CD14-positive monocyte (primary cell): ENCODE measurements around the gene MGLL. TPM values are rescaled to one million over a fixed set of nuclear protein-coding genes. Genes with fewer than 3 reads are reported as not detected.

Source experiments
- DNase-seq, 3 donors: peaks; one replicate each; pipeline ENCODE4 v3.0.0-alpha.2; 2011 to 2022
- H2AFZ ChIP-seq: 2 replicates; pipeline ENCODE4 v1.6.0; 2012; ENCODE audit warnings: mild to moderate bottlenecking, low read depth, low read length, inconsistent platforms; ENCODE audit not compliant: insufficient read depth, poor library complexity, severe bottlenecking
- H3K27ac ChIP-seq, 2 donors: 1 replicate in 1 of 2; 2 replicates in 1 of 2; pipeline ENCODE4 v1.5.1; 2012 to 2013; ENCODE audit warnings: low read length in 2 of 2, control low read depth in 1 of 2, inconsistent platforms in 1 of 2, low read depth in 1 of 2, mild to moderate bottlenecking in 1 of 2
- H3K27me3 ChIP-seq, 2 donors: one replicate each; pipeline versions ENCODE4 v1.6.0 to v1.6.1; 2011 to 2013; ENCODE audit warnings: low read length in 2 of 2; ENCODE audit not compliant: control insufficient read depth in 2 of 2, insufficient read depth in 2 of 2
- H3K36me3 ChIP-seq, 2 donors: replicated peaks in 1 of 2; 1 replicate in 1 of 2; 2 replicates in 1 of 2; pipeline versions ENCODE4 v1.5.1 to v1.6.1; 2012 to 2013; ENCODE audit warnings: low read length in 2 of 2, control low read depth in 1 of 2, inconsistent platforms in 1 of 2, mild to moderate bottlenecking in 1 of 2; ENCODE audit not compliant: insufficient read depth in 2 of 2, control insufficient read depth in 1 of 2
- H3K4me1 ChIP-seq, 2 donors: 1 replicate in 1 of 2; 2 replicates in 1 of 2; pipeline versions ENCODE4 v1.5.1 to v1.6.1; 2012 to 2013; ENCODE audit warnings: low read length in 2 of 2, control low read depth in 1 of 2, inconsistent platforms in 1 of 2, mild to moderate bottlenecking in 1 of 2, moderate library complexity in 1 of 2; ENCODE audit not compliant: insufficient read depth in 2 of 2, control insufficient read depth in 1 of 2
- H3K4me2 ChIP-seq: replicated peaks from 2 replicates; pipeline ENCODE3; 2012; ENCODE audit warnings: low read length, moderate library complexity, mild to moderate bottlenecking; ENCODE audit not compliant: poor library complexity, severe bottlenecking; ENCODE audit errors: extremely low read depth
- H3K4me3 ChIP-seq, 3 experiments: fragments of 200-600 bp in 1 of 3; sonication (generic) in 1 of 3; replicated peaks in 1 of 3; 1 replicate in 2 of 3; 2 replicates in 1 of 3; pipeline ENCODE4 v1.5.1; 2011 to 2013; ENCODE audit warnings: low read length in 3 of 3, mild to moderate bottlenecking in 3 of 3, control low read depth in 2 of 3, low read depth in 2 of 3, inconsistent platforms in 1 of 3, moderate library complexity in 1 of 3
- H3K79me2 ChIP-seq: 2 replicates; pipeline ENCODE4 v1.6.0; 2012; ENCODE audit warnings: mild to moderate bottlenecking, control low read depth, inconsistent platforms, low read length, moderate library complexity; ENCODE audit not compliant: insufficient read depth
- H3K9ac ChIP-seq: 2 replicates; pipeline ENCODE4 v1.6.0; 2017; ENCODE audit warnings: low read length, mild to moderate bottlenecking; ENCODE audit not compliant: insufficient read depth, poor library complexity, severe bottlenecking
- H3K9me3 ChIP-seq, 2 donors: replicated peaks in 1 of 2; 1 replicate in 1 of 2; 2 replicates in 1 of 2; pipeline versions ENCODE4 v1.5.1 to v1.6.1; 2012 to 2013; ENCODE audit warnings: low read length in 2 of 2, control low read depth in 1 of 2; ENCODE audit not compliant: control insufficient read depth in 1 of 2, insufficient read depth in 1 of 2
- H4K20me1 ChIP-seq: 2 replicates; pipeline ENCODE4 v1.6.0; 2012; ENCODE audit warnings: mild to moderate bottlenecking, low read length, control low read depth, moderate library complexity; ENCODE audit not compliant: insufficient read depth
- H3K27ac Mint-ChIP-seq, 7 donors: one replicate each; pipeline ENCODE4 v1.8.0; 2020; ENCODE audit warnings: mild to moderate bottlenecking in 7 of 7, mixed read lengths in 7 of 7, moderate library complexity in 6 of 7, inconsistent platforms in 2 of 7
- H3K27me3 Mint-ChIP-seq, 3 donors: one replicate each; pipeline ENCODE4 v1.8.0; 2021 to 2022; ENCODE audit warnings: low read depth in 3 of 3, mild to moderate bottlenecking in 3 of 3, mixed read lengths in 3 of 3, moderate library complexity in 3 of 3, inconsistent platforms in 1 of 3
- H3K36me3 Mint-ChIP-seq, 2 donors: one replicate each; pipeline ENCODE4 v1.8.0; 2020; ENCODE audit warnings: mixed read lengths in 2 of 2, inconsistent platforms in 1 of 2, mild to moderate bottlenecking in 1 of 2
- H3K4me1 Mint-ChIP-seq: one replicate; pipeline ENCODE4 v1.8.0; 2020; ENCODE audit warnings: mild to moderate bottlenecking, mixed read lengths
- H3K4me3 Mint-ChIP-seq, 2 donors: one replicate each; pipeline ENCODE4 v1.8.0; 2020; ENCODE audit warnings: mild to moderate bottlenecking in 2 of 2, mixed read lengths in 2 of 2, moderate library complexity in 1 of 2
- H3K9me3 Mint-ChIP-seq, 7 donors: one replicate each; pipeline ENCODE4 v1.8.0; 2020 to 2022; ENCODE audit warnings: mixed read lengths in 7 of 7, mild to moderate bottlenecking in 6 of 7, moderate library complexity in 6 of 7, inconsistent platforms in 2 of 7
- CTCF ChIP-seq: fragments of 200-600 bp; IDR thresholded peaks from one replicate; pipeline ENCODE4 v1.8.0; 2022; ENCODE audit warnings: antibody characterized with exemption, mild to moderate bottlenecking
- WGBS: methylation state at CpG from one replicate; pipeline ENCODE4 v1.1.5; 2013; ENCODE audit warnings: missing lambda C conversion rate; ENCODE audit not compliant: insufficient coverage; 5-methylcytosine and 5-hydroxymethylcytosine counted together
- intact Hi-C, 2 donors: fragments of 100-400 bp; cut with micrococcal nuclease; formaldehyde crosslinking; loops; one replicate each; pipeline versions ENCODE4 v1.15.0 to v1.15.1; 2023
- polyA plus RNA-seq, 3 donors: library from polyadenylated mRNA; depleted of rRNA in 1 of 3; unstranded in 2 of 3; stranded (reverse) in 1 of 3; fragments of 300-500 nt in 2 of 3; fragments of >200 nt in 1 of 3; fragmentation: Illumina TruSeq in 2 of 3; gene quantifications; 1 replicate in 2 of 3; 2 replicates in 1 of 3; pipeline ENCODE4 v1.2.3, GENCODE V29; 2012 to 2021

The MGLL gene
- polyA plus RNA-seq, 3 donors, result 4.4 to 10.0 (median 6.4) TPM

- peaks cover 0 to 14% of the 10 kb centered on the region in 2 donors for H3K36me3 Mint-ChIP-seq
- no peaks in the 10 kb centered on the region for H4K20me1 ChIP-seq
- WGBS, result 94% methylated on average over 6 of the region's 8 CpGs
- no peak overlapping the region for H3K4me3 ChIP-seq
- peak overlapping the region in 1 of 2 donors; percentile 24 for H3K27ac ChIP-seq
- no peaks in the 10 kb centered on the region for H3K36me3 ChIP-seq
- no peaks in the 10 kb centered on the region for H3K79me2 ChIP-seq
- TF ChIP-seq CTCF, result no peak
- peaks cover 55% of the 10 kb centered on the region for H3K4me1 Mint-ChIP-seq
- intact Hi-C loops, result loop anchor here in 1 of 2 donors (5.0 kb wide), 1 partner anchor 54 kb away; no protein-coding TSS in a partner anchor
- DNase-seq, result peak in 1 of 3 donors; percentile 27
- no peaks in the 10 kb centered on the region for H3K9me3 ChIP-seq
- no peak overlapping the region for H3K4me2 ChIP-seq
- H3K27ac Mint-ChIP-seq, result peak overlapping the region in 6 of 7 donors; percentile 6 to 88 (median 49)
- no peaks in the 10 kb centered on the region for H3K27me3 ChIP-seq
- H3K9me3 Mint-ChIP-seq, result peaks cover 0 to 1% (median 0%) of the 10 kb centered on the region in 7 donors
- no peak overlapping the region for H2AFZ ChIP-seq
- peaks cover 2 to 10% (median 3%) of the 10 kb centered on the region in 3 donors for H3K27me3 Mint-ChIP-seq
- H3K4me3 Mint-ChIP-seq, result no peak overlapping the region
- no peak overlapping the region for H3K9ac ChIP-seq
- peaks cover 44 to 47% of the 10 kb centered on the region in 2 donors for H3K4me1 ChIP-seq
These were observed 71.1 kb downstream of the MGLL start for GRCh38 chr3:127751163-127751621.

- H3K79me2 ChIP-seq, result no peaks in the 10 kb centered on the region
These were observed 71.9 kb downstream of the MGLL start for GRCh38 chr3:127750226-127751031.

More at GRCh38 chr3:127750226-127751031, 71.9 kb downstream of the MGLL start:
- Histone ChIP-seq H2AFZ (peak overlapping the region; percentile 46), H3K4me1 (peaks cover 36 to 40% of the 10 kb centered on the region in 2 donors), H3K27me3 (no peaks in the 10 kb centered on the region), H3K27ac (peak overlapping the region in 1 of 2 donors; percentile 24), H3K4me3 (no peak overlapping the region), H3K4me2 (no peak overlapping the region), H3K9me3 (no peaks in the 10 kb centered on the region), H3K9ac (no peak overlapping the region), H3K36me3 (no peaks in the 10 kb centered on the region), H4K20me1 (no peaks in the 10 kb centered on the region)
- Mint-ChIP-seq H3K9me3 (peaks cover 0 to 1% (median 0%) of the 10 kb centered on the region in 7 donors), H3K36me3 (peaks cover 0 to 14% of the 10 kb centered on the region in 2 donors), H3K27ac (peak overlapping the region; percentile 6 to 88 (median 51)), H3K4me1 (peaks cover 49% of the 10 kb centered on the region), H3K4me3 (peak overlapping the region in 1 of 2 donors; percentile 18), H3K27me3 (peaks cover 3 to 10% (median 3%) of the 10 kb centered on the region in 3 donors)
- peak in 2 of 3 donors; percentile 50 to 96 for DNase-seq
- no peak for TF ChIP-seq CTCF
- intact Hi-C loops, result loop anchor here in 1 of 2 donors (5.0 kb wide), 1 partner anchor 53 kb away; no protein-coding TSS in a partner anchor
- 17% methylated on average over 4 of the region's 12 CpGs for WGBS
